ENCODE measurements around the gene NDST3.

Gene NDST3

GRCh38 chr4:118215826-118216225 lies 181.5 kb downstream of the NDST3 start:
- Histone ChIP-seq H3K9ac (ENCODE audit: low read length) (no peak overlapping the region), H3K36me3 (ENCODE audit: control insufficient read depth, insufficient read depth, low read length) (no peaks in the 10 kb centered on the region), H3K27me3 (ENCODE audit: control insufficient read depth, insufficient read depth, low read length) (no peaks in the 10 kb centered on the region), H3K4me3 (ENCODE audit: low read length) (no peak overlapping the region), H3K4me1 (ENCODE audit: control insufficient read depth, insufficient read depth, low read length) (no peaks in the 10 kb centered on the region), H3K27ac (ENCODE audit: low read depth, low read length) (no peak overlapping the region)

GRCh38 chr4:118221227-118221800 lies 187.0 kb downstream of the NDST3 start:
- Histone ChIP-seq H3K36me3 (ENCODE audit: control insufficient read depth, insufficient read depth, low read length) (no peaks in the 10 kb centered on the region), H3K4me3 (ENCODE audit: low read length) (no peak overlapping the region), H3K4me1 (ENCODE audit: control insufficient read depth, insufficient read depth, low read length) (no peaks in the 10 kb centered on the region), H3K9ac (ENCODE audit: low read length) (no peak overlapping the region), H3K27me3 (ENCODE audit: control insufficient read depth, insufficient read depth, low read length) (no peaks in the 10 kb centered on the region), H3K27ac (ENCODE audit: low read depth, low read length) (no peak overlapping the region)

- H3K9ac ChIP-seq (ENCODE audit: low read length): no peak overlapping the region
- H3K27ac ChIP-seq (ENCODE audit: low read depth, low read length): no peak overlapping the region
- no peak overlapping the region for H3K4me3 ChIP-seq (ENCODE audit: low read length)
- H3K4me1 ChIP-seq (ENCODE audit: control insufficient read depth, insufficient read depth, low read length): no peaks in the 10 kb centered on the region
- no peaks in the 10 kb centered on the region for H3K27me3 ChIP-seq (ENCODE audit: control insufficient read depth, insufficient read depth, low read length)
- no peaks in the 10 kb centered on the region for H3K36me3 ChIP-seq (ENCODE audit: control insufficient read depth, insufficient read depth, low read length)
These were observed 190.1 kb downstream of the NDST3 start for GRCh38 chr4:118224243-118224829.

GRCh38 chr4:118225511-118225910 lies 191.2 kb downstream of the NDST3 start:
- H3K9ac ChIP-seq (ENCODE audit: low read length): no peak overlapping the region
- no peak overlapping the region for H3K27ac ChIP-seq (ENCODE audit: low read depth, low read length)
- H3K27me3 ChIP-seq (ENCODE audit: control insufficient read depth, insufficient read depth, low read length): no peaks in the 10 kb centered on the region
- no peak overlapping the region for H3K4me3 ChIP-seq (ENCODE audit: low read length)
- no peaks in the 10 kb centered on the region for H3K36me3 ChIP-seq (ENCODE audit: control insufficient read depth, insufficient read depth, low read length)
- H3K4me1 ChIP-seq (ENCODE audit: control insufficient read depth, insufficient read depth, low read length): no peaks in the 10 kb centered on the region

GRCh38 chr4:118226311-118227010 lies 192.2 kb downstream of the NDST3 start:
- Histone ChIP-seq H3K27me3 (ENCODE audit: control insufficient read depth, insufficient read depth, low read length) (no peaks in the 10 kb centered on the region), H3K36me3 (ENCODE audit: control insufficient read depth, insufficient read depth, low read length) (no peaks in the 10 kb centered on the region), H3K27ac (ENCODE audit: low read depth, low read length) (no peak overlapping the region)

GRCh38 chr4:118235566-118236120 lies 201.4 kb downstream of the NDST3 start:
- H3K4me3 ChIP-seq (ENCODE audit: low read length): no peak overlapping the region
- no peak overlapping the region for H3K9ac ChIP-seq (ENCODE audit: low read length)

More at GRCh38 chr4:118226311-118227010, 192.2 kb downstream of the NDST3 start:
- no peak overlapping the region for H3K9ac ChIP-seq (ENCODE audit: low read length)
- H3K4me3 ChIP-seq (ENCODE audit: low read length): no peak overlapping the region
- H3K4me1 ChIP-seq (ENCODE audit: control insufficient read depth, insufficient read depth, low read length): no peaks in the 10 kb centered on the region

GRCh38 chr4:118237531-118237930 lies 203.2 kb downstream of the NDST3 start:
- Histone ChIP-seq H3K4me3 (ENCODE audit: low read length) (no peak overlapping the region), H3K9ac (ENCODE audit: low read length) (no peak overlapping the region), H3K27me3 (ENCODE audit: control insufficient read depth, insufficient read depth, low read length) (no peaks in the 10 kb centered on the region), H3K4me1 (ENCODE audit: control insufficient read depth, insufficient read depth, low read length) (no peaks in the 10 kb centered on the region), H3K36me3 (ENCODE audit: control insufficient read depth, insufficient read depth, low read length) (no peaks in the 10 kb centered on the region), H3K27ac (ENCODE audit: low read depth, low read length) (no peak overlapping the region)

More at GRCh38 chr4:118235566-118236120, 201.4 kb downstream of the NDST3 start:
- H3K27ac ChIP-seq (ENCODE audit: low read depth, low read length): no peak overlapping the region
- H3K4me1 ChIP-seq (ENCODE audit: control insufficient read depth, insufficient read depth, low read length): no peaks in the 10 kb centered on the region
- no peaks in the 10 kb centered on the region for H3K27me3 ChIP-seq (ENCODE audit: control insufficient read depth, insufficient read depth, low read length)
- H3K36me3 ChIP-seq (ENCODE audit: control insufficient read depth, insufficient read depth, low read length): no peaks in the 10 kb centered on the region

- no peak overlapping the region for H3K27ac ChIP-seq (ENCODE audit: low read depth, low read length)
- no peaks in the 10 kb centered on the region for H3K4me1 ChIP-seq (ENCODE audit: control insufficient read depth, insufficient read depth, low read length)
- no peaks in the 10 kb centered on the region for H3K36me3 ChIP-seq (ENCODE audit: control insufficient read depth, insufficient read depth, low read length)
- H3K9ac ChIP-seq (ENCODE audit: low read length): no peak overlapping the region
- H3K4me3 ChIP-seq (ENCODE audit: low read length): no peak overlapping the region
- no peaks in the 10 kb centered on the region for H3K27me3 ChIP-seq (ENCODE audit: control insufficient read depth, insufficient read depth, low read length)
These were observed 215.6 kb downstream of the NDST3 start for GRCh38 chr4:118249890-118250289.

- Histone ChIP-seq H3K4me3 (ENCODE audit: low read length) (no peak overlapping the region), H3K27me3 (ENCODE audit: control insufficient read depth, insufficient read depth, low read length) (no peaks in the 10 kb centered on the region), H3K36me3 (ENCODE audit: control insufficient read depth, insufficient read depth, low read length) (no peaks in the 10 kb centered on the region), H3K4me1 (ENCODE audit: control insufficient read depth, insufficient read depth, low read length) (no peaks in the 10 kb centered on the region), H3K9ac (ENCODE audit: low read length) (no peak overlapping the region), H3K27ac (ENCODE audit: low read depth, low read length) (no peak overlapping the region)
These were observed 220.1 kb downstream of the NDST3 start for GRCh38 chr4:118254368-118254767.

- no peaks in the 10 kb centered on the region for H3K36me3 ChIP-seq (ENCODE audit: control insufficient read depth, insufficient read depth, low read length)
- no peaks in the 10 kb centered on the region for H3K4me1 ChIP-seq (ENCODE audit: control insufficient read depth, insufficient read depth, low read length)
- no peak overlapping the region for H3K9ac ChIP-seq (ENCODE audit: low read length)
- H3K27ac ChIP-seq (ENCODE audit: low read depth, low read length): no peak overlapping the region
- H3K4me3 ChIP-seq (ENCODE audit: low read length): no peak overlapping the region
- H3K27me3 ChIP-seq (ENCODE audit: control insufficient read depth, insufficient read depth, low read length): no peaks in the 10 kb centered on the region
These were observed 224.8 kb downstream of the NDST3 start for GRCh38 chr4:118259111-118259510.

- no peak overlapping the region for H3K9ac ChIP-seq (ENCODE audit: low read length)
- H3K4me3 ChIP-seq (ENCODE audit: low read length): no peak overlapping the region
- H3K27ac ChIP-seq (ENCODE audit: low read depth, low read length): no peak overlapping the region
- H3K4me1 ChIP-seq (ENCODE audit: control insufficient read depth, insufficient read depth, low read length): no peaks in the 10 kb centered on the region
- no peaks in the 10 kb centered on the region for H3K27me3 ChIP-seq (ENCODE audit: control insufficient read depth, insufficient read depth, low read length)
- no peaks in the 10 kb centered on the region for H3K36me3 ChIP-seq (ENCODE audit: control insufficient read depth, insufficient read depth, low read length)
These were observed 226.0 kb downstream of the NDST3 start for GRCh38 chr4:118260309-118260708.

- Histone ChIP-seq H3K27me3 (ENCODE audit: control insufficient read depth, insufficient read depth, low read length) (no peaks in the 10 kb centered on the region), H3K36me3 (ENCODE audit: control insufficient read depth, insufficient read depth, low read length) (no peaks in the 10 kb centered on the region), H3K27ac (ENCODE audit: low read depth, low read length) (no peak overlapping the region), H3K4me3 (ENCODE audit: low read length) (no peak overlapping the region), H3K9ac (ENCODE audit: low read length) (no peak overlapping the region), H3K4me1 (ENCODE audit: control insufficient read depth, insufficient read depth, low read length) (no peaks in the 10 kb centered on the region)
These were observed 229.8 kb downstream of the NDST3 start for GRCh38 chr4:118264096-118264495.

Data from rectal smooth muscle tissue (tissue), 1 donor.